GM06990 (cell line): ENCODE data around the gene COL23A1.

Experiments
- DNase-seq: peaks from one replicate; pipeline ENCODE4 v3.0.0-alpha.2; 2011; ENCODE audit not compliant: insufficient read length; ENCODE audit errors: extremely low read depth
- H3K27me3 ChIP-seq: replicated peaks from 2 replicates; pipeline ENCODE4 v1.6.0; 2011; ENCODE audit warnings: low read length; ENCODE audit not compliant: control insufficient read depth, insufficient read depth
- H3K36me3 ChIP-seq: 2 replicates; pipeline ENCODE4 v1.5.1; 2011; ENCODE audit warnings: low read length; ENCODE audit not compliant: control insufficient read depth, insufficient read depth
- H3K4me3 ChIP-seq: replicated peaks from 2 replicates; pipeline ENCODE4 v1.5.1; 2011; ENCODE audit warnings: low read depth, mild to moderate bottlenecking, control low read depth, low read length
- TF ChIP-seq, protein P1 (sequence below): IDR thresholded peaks from 2 replicates; pipeline ENCODE4 v1.5.1; 2011; ENCODE audit warnings: low read length, control low read depth, mild to moderate bottlenecking, inconsistent platforms; ENCODE audit not compliant: insufficient read depth, poor library complexity, severe bottlenecking

The COL23A1 gene

DNA sequence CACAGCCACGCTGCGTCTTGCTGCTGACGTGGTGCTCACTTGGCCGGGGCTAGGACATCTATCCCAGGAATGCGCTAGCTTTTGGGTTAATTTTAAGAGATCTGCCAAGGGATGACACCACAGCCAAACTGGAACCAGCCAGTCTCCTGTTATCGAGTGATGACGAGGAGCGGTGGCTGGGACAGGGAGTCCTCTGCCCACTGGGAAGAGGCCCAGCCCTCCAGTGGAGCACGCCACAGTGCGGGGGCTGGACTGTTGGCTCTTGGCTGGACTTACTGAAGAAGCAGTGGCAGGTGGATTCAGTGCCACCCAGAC, 302.4 kb downstream of the COL23A1 start:
- no peak overlapping the region for H3K4me3 ChIP-seq
- no peaks in the 10 kb centered on the region; the same call in 1 of the 2 replicates for H3K27me3 ChIP-seq
- no peaks in the 10 kb centered on the region for H3K36me3 ChIP-seq
- DNase-seq = no peak
- TF ChIP-seq, protein P1, sequence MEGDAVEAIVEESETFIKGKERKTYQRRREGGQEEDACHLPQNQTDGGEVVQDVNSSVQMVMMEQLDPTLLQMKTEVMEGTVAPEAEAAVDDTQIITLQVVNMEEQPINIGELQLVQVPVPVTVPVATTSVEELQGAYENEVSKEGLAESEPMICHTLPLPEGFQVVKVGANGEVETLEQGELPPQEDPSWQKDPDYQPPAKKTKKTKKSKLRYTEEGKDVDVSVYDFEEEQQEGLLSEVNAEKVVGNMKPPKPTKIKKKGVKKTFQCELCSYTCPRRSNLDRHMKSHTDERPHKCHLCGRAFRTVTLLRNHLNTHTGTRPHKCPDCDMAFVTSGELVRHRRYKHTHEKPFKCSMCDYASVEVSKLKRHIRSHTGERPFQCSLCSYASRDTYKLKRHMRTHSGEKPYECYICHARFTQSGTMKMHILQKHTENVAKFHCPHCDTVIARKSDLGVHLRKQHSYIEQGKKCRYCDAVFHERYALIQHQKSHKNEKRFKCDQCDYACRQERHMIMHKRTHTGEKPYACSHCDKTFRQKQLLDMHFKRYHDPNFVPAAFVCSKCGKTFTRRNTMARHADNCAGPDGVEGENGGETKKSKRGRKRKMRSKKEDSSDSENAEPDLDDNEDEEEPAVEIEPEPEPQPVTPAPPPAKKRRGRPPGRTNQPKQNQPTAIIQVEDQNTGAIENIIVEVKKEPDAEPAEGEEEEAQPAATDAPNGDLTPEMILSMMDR = no peak

DNA sequence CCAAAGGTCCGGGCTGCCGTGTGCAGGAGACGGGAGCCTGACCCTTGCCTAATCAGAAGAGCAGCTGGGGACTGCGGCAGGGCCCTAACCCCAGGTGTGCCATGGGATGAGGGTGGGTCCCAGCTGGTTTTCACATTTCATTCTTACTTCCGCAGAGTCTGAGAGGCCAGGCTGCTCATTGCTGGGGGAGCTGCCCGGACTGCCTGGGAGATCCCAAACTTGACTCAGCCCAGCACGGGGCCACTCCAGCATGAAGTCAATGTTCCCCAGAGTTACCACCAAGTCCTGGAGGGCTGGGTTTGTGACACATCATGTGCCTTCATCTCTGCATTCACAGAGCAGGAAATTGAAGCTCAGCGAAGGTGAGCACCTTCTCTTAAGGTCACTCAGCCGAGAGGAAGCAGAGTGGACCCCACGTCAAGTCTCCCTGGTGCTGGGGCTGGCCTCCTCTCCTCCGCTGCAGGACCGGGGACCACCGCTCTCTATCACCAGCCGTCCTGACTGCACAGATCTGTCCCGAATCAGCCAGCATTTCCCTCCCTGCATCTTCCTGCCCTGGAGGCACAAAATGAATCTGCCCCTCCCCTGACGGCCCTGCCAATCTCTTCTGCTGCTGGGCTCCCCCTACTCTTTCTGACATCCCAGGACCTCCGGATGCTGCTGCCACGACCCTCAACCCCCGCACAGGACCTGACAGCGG, 303.0 kb downstream of the COL23A1 start:
- Histone ChIP-seq H3K4me3 (no peak overlapping the region), H3K27me3 (no peaks in the 10 kb centered on the region; the same call in 1 of the 2 replicates), H3K36me3 (no peaks in the 10 kb centered on the region)
- no peak for DNase-seq
- TF ChIP-seq, protein P1 = no peak

DNA sequence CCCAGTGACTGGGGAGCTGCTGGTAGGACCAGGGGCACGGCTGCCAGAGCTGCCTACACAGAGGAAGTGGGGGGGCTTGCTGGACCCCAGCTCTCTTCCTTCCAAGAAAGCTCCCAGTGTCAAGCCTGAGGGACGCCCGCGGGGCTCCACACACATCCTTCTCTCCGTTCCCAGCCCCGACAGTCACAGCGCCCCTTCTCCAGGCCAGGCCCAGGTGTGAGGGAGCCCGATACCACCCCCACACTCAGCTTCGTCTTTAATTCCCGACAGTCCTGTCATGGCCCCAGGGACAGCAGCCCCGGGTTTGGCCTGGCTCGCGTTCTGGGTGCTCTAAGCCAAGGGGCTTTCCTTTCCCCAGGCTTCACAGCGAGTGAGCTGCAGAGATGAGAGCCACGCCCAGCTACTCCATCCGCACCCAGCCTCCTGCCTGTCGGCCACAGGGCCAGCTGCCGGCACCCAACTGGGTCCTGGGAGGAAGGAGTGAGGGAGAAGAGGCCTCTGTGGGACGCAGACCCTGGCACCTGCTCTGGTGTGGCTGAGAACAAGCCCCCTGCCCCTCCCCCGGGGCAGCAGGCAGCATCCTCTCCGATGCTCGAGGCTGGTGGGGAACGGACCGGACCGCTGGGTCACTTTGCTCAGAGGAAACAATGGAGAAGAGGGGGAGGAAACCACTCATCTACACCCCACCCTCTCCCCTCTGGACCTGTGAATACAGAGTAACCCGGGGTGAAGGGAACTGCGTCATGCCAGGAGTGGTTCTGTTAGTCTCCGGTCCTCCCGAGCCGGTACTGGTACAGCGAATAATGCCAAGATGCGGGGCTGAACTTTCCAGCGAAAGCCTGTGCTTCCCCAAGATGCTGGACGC, 303.7 kb downstream of the COL23A1 start:
- TF ChIP-seq, protein P1 = no peak
- H3K4me3 ChIP-seq = no peak overlapping the region
- no peak for DNase-seq
- H3K27me3 ChIP-seq = no peaks in the 10 kb centered on the region
- no peaks in the 10 kb centered on the region for H3K36me3 ChIP-seq

DNA sequence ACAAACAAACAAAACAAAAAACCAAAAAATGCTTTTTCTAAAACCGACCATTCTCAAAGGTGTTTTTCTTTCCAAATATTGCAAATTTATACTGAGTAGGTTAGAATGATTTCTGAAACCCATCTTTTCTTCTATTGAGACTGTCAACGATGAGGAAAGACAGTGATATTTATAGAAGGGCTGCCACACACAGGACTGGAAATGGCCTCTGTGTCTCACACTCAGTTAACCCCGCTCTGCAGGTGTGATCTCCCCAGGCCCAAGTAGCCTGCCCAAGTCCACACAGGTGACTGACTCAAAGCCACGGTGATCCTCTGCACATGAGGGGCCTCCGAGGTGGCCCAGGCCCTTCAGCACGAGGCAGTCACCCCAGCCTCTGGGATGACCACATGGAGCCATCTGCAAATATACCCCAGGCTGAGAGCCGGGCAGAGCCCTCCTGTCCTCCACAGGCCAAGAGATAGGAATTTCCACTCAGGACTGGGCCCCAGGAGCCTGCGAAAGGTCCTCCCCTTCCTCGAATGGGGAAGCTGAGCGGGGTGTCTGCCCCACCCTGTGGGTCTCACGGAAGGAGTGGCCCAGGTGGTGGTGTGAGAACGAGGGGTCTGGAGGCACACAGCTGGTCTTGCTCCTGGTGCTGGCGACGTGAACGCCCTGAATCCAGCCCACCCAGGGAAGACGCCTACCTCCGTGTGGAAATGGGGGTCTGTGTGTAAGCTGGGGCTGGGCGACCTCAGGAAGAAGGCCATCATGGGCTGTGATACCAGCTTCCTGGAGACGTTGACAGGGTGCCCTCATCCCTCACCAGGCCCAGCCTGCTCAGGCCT, 304.6 kb downstream of the COL23A1 start:
- Histone ChIP-seq H3K27me3 (no peaks in the 10 kb centered on the region), H3K36me3 (no peaks in the 10 kb centered on the region), H3K4me3 (no peak overlapping the region)
- TF ChIP-seq, protein P1 = no peak
- DNase-seq = no peak

DNA sequence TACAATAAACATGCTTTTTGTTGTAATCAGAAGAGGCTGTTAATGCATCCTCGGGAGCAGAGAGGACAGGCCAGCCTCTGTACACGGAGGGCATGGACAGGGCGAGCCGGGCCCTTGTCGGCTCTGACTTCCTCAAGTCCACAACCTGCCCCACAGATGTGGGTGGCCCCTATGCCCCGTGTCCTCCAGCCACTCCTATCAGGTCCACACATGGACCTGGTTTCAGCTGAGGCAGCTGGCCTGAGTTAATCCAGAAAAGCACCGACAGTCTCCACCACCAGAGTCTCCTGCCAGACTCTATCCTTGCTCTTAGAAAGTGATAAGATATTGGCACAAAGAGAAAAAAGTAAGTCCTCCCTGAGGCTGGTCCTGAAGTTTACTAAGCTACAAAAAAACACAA, 305.2 kb downstream of the COL23A1 start:
- Histone ChIP-seq H3K36me3 (no peaks in the 10 kb centered on the region), H3K4me3 (no peak overlapping the region), H3K27me3 (no peaks in the 10 kb centered on the region)
- TF ChIP-seq, protein P1 = no peak
- DNase-seq = no peak
